ENCODE measurements around the gene GPR162.
"Not testable (repeated sequence)": the region's sequence is repeated elsewhere in the genome, so short reads cannot be mapped to it uniquely, and the experiment has no call there.

DNA sequence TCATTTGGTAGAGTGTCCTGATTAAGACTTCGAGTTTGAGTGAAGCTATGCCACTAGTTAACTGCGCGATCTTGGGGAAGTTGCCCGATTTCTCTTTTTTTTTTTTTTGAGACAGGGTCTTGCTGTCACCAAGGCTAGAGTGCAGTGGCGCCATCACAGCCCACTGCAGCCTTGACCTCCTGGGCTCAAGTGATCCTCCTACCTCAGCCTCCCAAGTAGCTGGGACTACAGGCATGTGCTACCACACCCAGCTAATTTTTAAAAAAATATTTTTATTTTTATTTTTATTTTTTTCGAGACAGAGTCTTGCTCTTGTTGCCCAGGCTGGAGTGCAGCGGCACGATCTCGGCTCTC lies 52.4 kb downstream of the GPR162 start:
- TF ChIP-seq, protein P1, sequence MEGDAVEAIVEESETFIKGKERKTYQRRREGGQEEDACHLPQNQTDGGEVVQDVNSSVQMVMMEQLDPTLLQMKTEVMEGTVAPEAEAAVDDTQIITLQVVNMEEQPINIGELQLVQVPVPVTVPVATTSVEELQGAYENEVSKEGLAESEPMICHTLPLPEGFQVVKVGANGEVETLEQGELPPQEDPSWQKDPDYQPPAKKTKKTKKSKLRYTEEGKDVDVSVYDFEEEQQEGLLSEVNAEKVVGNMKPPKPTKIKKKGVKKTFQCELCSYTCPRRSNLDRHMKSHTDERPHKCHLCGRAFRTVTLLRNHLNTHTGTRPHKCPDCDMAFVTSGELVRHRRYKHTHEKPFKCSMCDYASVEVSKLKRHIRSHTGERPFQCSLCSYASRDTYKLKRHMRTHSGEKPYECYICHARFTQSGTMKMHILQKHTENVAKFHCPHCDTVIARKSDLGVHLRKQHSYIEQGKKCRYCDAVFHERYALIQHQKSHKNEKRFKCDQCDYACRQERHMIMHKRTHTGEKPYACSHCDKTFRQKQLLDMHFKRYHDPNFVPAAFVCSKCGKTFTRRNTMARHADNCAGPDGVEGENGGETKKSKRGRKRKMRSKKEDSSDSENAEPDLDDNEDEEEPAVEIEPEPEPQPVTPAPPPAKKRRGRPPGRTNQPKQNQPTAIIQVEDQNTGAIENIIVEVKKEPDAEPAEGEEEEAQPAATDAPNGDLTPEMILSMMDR (optimal IDR thresholded peaks at IDR 0.05 in 1 of 3, IDR thresholded peaks at IDR 0.05 in 1 of 3, conservative IDR thresholded peaks at IDR 0.05 in 1 of 3; ENCODE audit: extremely low read depth in 1 of 3, insufficient read depth in 2 of 3, low read length in 3 of 3) = not testable (repeated sequence)
- TF ChIP-seq EZH2 (IDR thresholded peaks at IDR 0.05; ENCODE audit: low read length) = not testable (repeated sequence)
